Vagina (tissue), 2 donors: ENCODE results near the gene KRTAP2-2. TPM values are rescaled to one million over a fixed set of nuclear protein-coding genes. Genes with fewer than 3 reads are reported as not detected.
"Not testable (repeated sequence)": the region's sequence is repeated elsewhere in the genome, so short reads cannot be mapped to it uniquely, and the experiment has no call there.

Experiments used
- DNase-seq, 2 donors: peaks; one replicate each; pipeline ENCODE4 v3.0.0-alpha.2; 2017; ENCODE audit errors: extremely low spot score in 2 of 2
- H3K27ac ChIP-seq: fragments of 200-600 bp; sonication (generic); one replicate; pipeline ENCODE4 v1.5.1; 2019
- H3K27me3 ChIP-seq: fragments of 200-600 bp; sonication (generic); one replicate; pipeline ENCODE4 v1.5.1; 2019
- H3K36me3 ChIP-seq, 2 donors: fragments of 200-600 bp; sonication (generic); one replicate each; pipeline ENCODE4 v1.5.1; 2017 to 2019
- H3K4me1 ChIP-seq: fragments of 200-600 bp; sonication (generic); one replicate; pipeline ENCODE4 v1.5.1; 2019
- H3K4me3 ChIP-seq, 2 donors: fragments of 200-600 bp; sonication (generic); 1 replicate in 1 of 2; 2 replicates in 1 of 2; pipeline ENCODE4 v1.5.1; 2016 to 2019
- H3K9me3 ChIP-seq: fragments of 200-600 bp; sonication (generic); one replicate; pipeline ENCODE4 v1.5.1; 2019
- POLR2A ChIP-seq, 2 donors: fragments of 450-650 bp; IDR thresholded peaks; one replicate each; pipeline ENCODE4 v1.6.1; 2017; ENCODE audit warnings: antibody characterized with exemption in 2 of 2, mild to moderate bottlenecking in 2 of 2, moderate library complexity in 2 of 2
- POLR2AphosphoS5 ChIP-seq, 2 donors: sonication (generic); formaldehyde crosslinking; IDR thresholded peaks; one replicate each; pipeline ENCODE4 v1.9.0; 2017; ENCODE audit warnings: antibody characterized with exemption in 2 of 2, mild to moderate bottlenecking in 2 of 2, low read depth in 1 of 2; ENCODE audit not compliant: insufficient read depth in 1 of 2
- intact Hi-C: fragments of 100-400 bp; cut with DNase I; formaldehyde crosslinking; loops from one replicate; pipeline ENCODE4 v1.15.1; 2023
- total RNA-seq: library from RNA; depleted of rRNA; stranded (reverse); fragments of >200 nt; gene quantifications from one replicate; pipeline ENCODE4 v1.2.3, GENCODE V29; 2016
- TF ChIP-seq, protein P1 (sequence below), 3 experiments: fragments of 450-650 bp in 2 of 3; fragments of 200-600 bp in 1 of 3; sonication (generic) in 1 of 3; IDR thresholded peaks; one replicate each; pipeline ENCODE4 v1.5.1; 2017 to 2019; ENCODE audit warnings: antibody characterized with exemption in 3 of 3, mild to moderate bottlenecking in 2 of 3, moderate library complexity in 2 of 3

KRTAP2-2 gene
- total RNA-seq, 1 donor from 2014 or later: not detected

DNA sequence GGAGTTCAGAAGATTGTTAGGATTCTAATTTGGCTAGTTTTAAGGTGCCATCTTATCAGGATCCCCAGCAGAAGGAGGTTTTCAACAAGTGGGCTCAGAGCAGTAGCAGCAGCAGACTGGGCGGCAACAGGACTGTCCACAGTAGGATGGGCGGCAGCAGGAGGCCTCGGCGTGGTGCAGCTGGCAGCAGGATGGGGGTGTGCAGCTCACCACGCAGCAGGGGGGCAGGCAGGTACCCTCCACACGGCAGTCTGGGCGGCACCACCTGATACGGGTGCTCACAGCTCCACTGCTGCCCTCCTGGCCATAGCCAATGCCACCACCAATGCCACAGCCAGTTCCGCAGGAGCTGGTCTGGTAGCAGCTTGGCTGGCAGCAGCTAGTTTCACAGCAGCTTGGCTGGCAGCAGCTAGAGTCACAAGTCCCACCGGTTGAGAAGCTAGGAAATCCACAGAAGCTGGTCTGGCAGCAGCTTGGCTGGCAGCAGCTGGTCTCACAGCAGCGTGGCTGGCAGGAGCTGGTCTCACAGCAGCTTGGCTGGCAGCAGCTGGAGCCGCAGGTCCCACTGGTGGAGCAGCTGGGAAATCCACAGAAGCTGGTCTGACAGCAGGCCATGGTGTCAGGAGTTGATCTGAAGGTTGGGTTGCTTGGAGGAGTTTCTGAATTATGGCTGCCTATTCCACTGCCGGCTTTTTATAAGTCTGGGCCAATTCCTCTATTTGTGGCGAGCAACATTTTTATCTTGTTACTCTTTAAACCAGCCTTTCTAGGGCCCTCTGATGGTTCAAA, 14.1 kb downstream of the KRTAP2-2 start, which contains the start of gene KRTAP1-1:
KRTAP1-1 (minus strand) TSS at position 668 of the 789 bp plus-strand sequence; CDS start at position 615, 53 bp downstream.
- H3K4me1 ChIP-seq, intact Hi-C loops, DNase-seq: not testable (repeated sequence)

DNA sequence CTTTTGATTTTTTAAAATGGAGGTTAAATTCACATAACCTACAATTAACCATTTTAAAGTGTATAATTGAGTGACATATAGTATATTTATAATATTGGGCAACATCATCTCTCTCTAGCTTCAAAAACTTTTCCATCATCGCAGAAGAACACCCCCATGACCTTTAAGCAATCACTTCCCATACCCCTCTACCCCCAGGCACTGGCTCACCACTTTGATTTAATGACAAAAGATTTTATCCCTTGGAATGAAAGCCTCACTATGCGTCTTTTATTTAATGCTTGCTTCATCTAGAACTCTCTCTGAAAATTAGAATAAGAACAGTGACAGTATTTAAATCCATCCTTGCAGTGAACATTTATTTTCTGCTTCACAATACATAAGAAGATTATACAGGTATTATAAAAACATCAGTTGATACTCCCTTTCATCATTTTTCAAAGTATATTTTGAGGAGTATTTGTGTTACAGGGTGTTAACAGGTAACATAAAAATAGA, 17.1 kb downstream of the KRTAP2-2 start:
- no peaks in the 10 kb centered on the region for H3K27me3 ChIP-seq
- no peak for DNase-seq
- intact Hi-C loops: no loop called here
- H3K27ac ChIP-seq: no peak overlapping the region
- H3K4me1 ChIP-seq: no peaks in the 10 kb centered on the region
- no peaks in the 10 kb centered on the region for H3K36me3 ChIP-seq
- no peaks in the 10 kb centered on the region for H3K9me3 ChIP-seq
- TF ChIP-seq POLR2AphosphoS5 (IDR thresholded peaks at IDR 0.05; ENCODE audit: insufficient read depth in 1 of 2, low read depth in 1 of 2): no peak
- TF ChIP-seq POLR2A (IDR thresholded peaks at IDR 0.05): no peak
- TF ChIP-seq, protein P1, sequence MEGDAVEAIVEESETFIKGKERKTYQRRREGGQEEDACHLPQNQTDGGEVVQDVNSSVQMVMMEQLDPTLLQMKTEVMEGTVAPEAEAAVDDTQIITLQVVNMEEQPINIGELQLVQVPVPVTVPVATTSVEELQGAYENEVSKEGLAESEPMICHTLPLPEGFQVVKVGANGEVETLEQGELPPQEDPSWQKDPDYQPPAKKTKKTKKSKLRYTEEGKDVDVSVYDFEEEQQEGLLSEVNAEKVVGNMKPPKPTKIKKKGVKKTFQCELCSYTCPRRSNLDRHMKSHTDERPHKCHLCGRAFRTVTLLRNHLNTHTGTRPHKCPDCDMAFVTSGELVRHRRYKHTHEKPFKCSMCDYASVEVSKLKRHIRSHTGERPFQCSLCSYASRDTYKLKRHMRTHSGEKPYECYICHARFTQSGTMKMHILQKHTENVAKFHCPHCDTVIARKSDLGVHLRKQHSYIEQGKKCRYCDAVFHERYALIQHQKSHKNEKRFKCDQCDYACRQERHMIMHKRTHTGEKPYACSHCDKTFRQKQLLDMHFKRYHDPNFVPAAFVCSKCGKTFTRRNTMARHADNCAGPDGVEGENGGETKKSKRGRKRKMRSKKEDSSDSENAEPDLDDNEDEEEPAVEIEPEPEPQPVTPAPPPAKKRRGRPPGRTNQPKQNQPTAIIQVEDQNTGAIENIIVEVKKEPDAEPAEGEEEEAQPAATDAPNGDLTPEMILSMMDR (IDR thresholded peaks at IDR 0.05): no peak
- H3K4me3 ChIP-seq: no peak overlapping the region

More for the DNA sequence above, 14.1 kb downstream of the KRTAP2-2 start, which contains the start of gene KRTAP1-1:
- H3K27ac ChIP-seq, H3K4me3 ChIP-seq, H3K9me3 ChIP-seq, H3K27me3 ChIP-seq, H3K36me3 ChIP-seq: not testable (repeated sequence)
- TF ChIP-seq POLR2AphosphoS5 (IDR thresholded peaks at IDR 0.05; ENCODE audit: insufficient read depth in 1 of 2, low read depth in 1 of 2): peak in 1 of 2 donors; percentile 54

DNA sequence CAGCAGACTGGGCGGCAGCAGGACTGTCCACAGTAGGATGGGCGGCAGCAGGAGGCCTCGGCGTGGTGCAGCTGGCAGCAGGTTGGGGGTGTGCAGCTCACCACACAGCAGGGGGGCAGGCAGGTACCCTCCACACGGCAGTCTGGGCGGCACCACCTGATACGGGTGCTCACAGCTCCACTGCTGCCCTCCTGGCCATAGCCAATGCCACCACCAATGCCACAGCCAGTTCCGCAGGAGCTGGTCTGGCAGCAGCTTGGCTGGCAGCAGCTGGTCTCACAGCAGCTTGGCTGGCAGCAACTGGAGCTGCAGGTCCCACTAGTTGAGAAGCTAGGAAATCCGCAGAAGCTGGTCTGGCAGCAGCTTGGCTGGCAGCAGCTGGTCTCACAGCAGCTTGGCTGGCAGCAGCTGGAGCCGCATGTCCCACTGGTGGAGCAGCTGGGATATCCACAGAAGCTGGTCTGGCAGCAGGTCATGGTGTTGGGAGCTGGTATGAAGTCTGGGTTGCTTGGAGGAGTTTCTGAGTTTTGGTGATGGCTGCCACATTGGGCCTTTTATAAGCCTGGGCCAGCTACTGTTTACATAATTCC, 20.6 kb downstream of the KRTAP2-2 start, which contains the start of gene KRTAP1-3:
KRTAP1-3 (minus strand) TSS at position 529 of the 590 bp plus-strand sequence; CDS start at position 476, 53 bp downstream.
- H3K27me3 ChIP-seq, H3K36me3 ChIP-seq, intact Hi-C loops, H3K4me1 ChIP-seq, H3K4me3 ChIP-seq, H3K27ac ChIP-seq, DNase-seq, H3K9me3 ChIP-seq: not testable (repeated sequence)

DNA sequence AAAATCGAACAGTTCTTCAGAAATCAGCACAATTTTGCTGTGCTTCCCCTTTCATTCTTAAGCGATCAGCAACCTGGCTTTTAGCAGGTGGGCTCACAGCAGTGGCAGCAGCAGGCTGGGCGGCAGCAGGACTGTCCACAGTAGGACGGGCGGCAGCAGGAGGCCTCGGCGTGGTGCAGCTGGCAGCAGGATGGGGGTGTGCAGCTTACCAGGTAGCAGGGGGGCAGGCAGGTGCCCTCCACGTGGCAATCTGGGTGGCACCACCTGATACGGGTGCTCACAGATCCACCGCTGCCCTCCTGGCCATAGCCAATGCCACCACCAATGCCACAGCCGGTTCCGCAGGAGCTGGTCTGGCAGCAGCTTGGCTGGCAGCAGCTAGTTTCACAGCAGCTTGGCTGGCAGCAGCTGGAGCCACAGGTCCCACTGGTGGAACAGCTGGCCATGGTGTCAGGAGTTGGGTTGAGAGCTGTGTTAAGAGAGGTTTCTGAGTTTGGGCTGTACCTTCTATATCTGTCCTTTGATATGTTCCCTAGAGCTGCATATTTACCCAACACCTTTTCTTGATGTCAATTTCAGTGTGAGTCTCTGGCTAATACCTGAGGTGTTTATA, 25.3 kb downstream of the KRTAP2-2 start, which contains the start of gene KRTAP1-4:
KRTAP1-4 (minus strand) TSS at position 563 of the 613 bp plus-strand sequence; CDS start at position 446, 117 bp downstream.
- Histone ChIP-seq H3K27ac (no peak within 1 kb of the TSS), H3K4me1 (peaks cover 9% of the 10 kb centered on the region), H3K27me3 (no peaks in the 10 kb centered on the region), H3K4me3 (no peak within 1 kb of the TSS), H3K36me3 (no peaks in the 10 kb centered on the region), H3K9me3 (no peaks in the 10 kb centered on the region)
- intact Hi-C loops: no loop called here
- no peak for DNase-seq
- TF ChIP-seq, protein P1 (IDR thresholded peaks at IDR 0.05): no peak
- TF ChIP-seq POLR2A (IDR thresholded peaks at IDR 0.05) (no peak), POLR2AphosphoS5 (IDR thresholded peaks at IDR 0.05; ENCODE audit: insufficient read depth in 1 of 2, low read depth in 1 of 2) (no peak)

DNA sequence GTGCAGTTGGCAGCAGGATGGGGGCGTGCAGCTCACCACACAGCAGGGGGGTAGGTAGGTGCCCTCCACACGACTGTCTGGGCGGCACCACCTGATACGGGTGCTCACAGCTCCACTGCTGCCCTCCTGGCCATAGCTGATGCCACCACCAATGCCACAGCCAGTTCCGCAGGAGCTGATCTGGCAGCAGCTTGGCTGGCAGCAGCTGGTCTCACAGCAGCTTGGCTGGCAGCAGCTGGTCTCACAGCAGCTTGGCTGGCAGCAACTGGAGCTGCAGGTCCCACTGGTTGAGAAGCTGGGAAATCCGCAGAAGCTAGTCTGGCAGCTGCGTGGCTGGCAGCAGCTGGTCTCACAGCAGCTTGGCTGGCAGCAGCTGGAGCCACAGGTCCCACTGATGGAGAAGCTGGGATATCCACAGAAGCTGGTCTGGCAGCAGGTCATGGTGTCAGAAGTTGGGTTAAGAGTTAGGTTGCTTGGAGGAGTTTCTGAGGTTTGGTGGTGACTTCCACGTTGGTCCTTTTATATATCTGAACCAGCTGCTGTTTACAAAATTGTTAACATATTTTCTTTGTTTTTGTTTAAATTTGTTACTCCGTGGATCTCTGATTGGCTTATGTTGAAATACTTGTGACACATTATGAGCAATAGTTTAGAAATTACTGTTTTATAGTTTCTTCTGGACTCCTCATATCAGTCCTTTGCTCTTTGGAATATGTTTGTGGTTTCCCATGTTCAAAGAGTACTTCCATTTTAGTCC, 28.1 kb downstream of the KRTAP2-2 start, which contains the start of gene KRTAP1-5:
KRTAP1-5 (minus strand) TSS at position 494 of the 757 bp plus-strand sequence; CDS start at position 441, 53 bp downstream.
- H3K27ac ChIP-seq: peak within 1 kb of the TSS; percentile 48
- intact Hi-C loops: no loop called here
- no peak for DNase-seq
- H3K9me3 ChIP-seq: no peaks in the 10 kb centered on the region
- H3K27me3 ChIP-seq: no peaks in the 10 kb centered on the region
- TF ChIP-seq POLR2AphosphoS5 (IDR thresholded peaks at IDR 0.05; ENCODE audit: insufficient read depth in 1 of 2, low read depth in 1 of 2): peak in 1 of 2 donors; percentile 58
- TF ChIP-seq, protein P1 (IDR thresholded peaks at IDR 0.05): no peak
- TF ChIP-seq POLR2A (IDR thresholded peaks at IDR 0.05): no peak
- H3K36me3 ChIP-seq: no peaks in the 10 kb centered on the region
- H3K4me3 ChIP-seq: no peak within 1 kb of the TSS
- H3K4me1 ChIP-seq: peaks cover 9% of the 10 kb centered on the region
